CD14-positive monocyte (primary cell): Measurements from ENCODE around the gene RCOR1. TPM values are rescaled to one million over a fixed set of nuclear protein-coding genes. Genes with fewer than 3 reads are reported as not detected.

Experiments used
- DNase-seq, 3 donors: peaks; one replicate each; pipeline ENCODE4 v3.0.0-alpha.2; 2011 to 2022
- H2AFZ ChIP-seq: 2 replicates; pipeline ENCODE4 v1.6.0; 2012; ENCODE audit warnings: mild to moderate bottlenecking, low read depth, low read length, inconsistent platforms; ENCODE audit not compliant: insufficient read depth, poor library complexity, severe bottlenecking
- H3K27ac ChIP-seq, 2 donors: 1 replicate in 1 of 2; 2 replicates in 1 of 2; pipeline ENCODE4 v1.5.1; 2012 to 2013; ENCODE audit warnings: low read length in 2 of 2, control low read depth in 1 of 2, inconsistent platforms in 1 of 2, low read depth in 1 of 2, mild to moderate bottlenecking in 1 of 2
- H3K27me3 ChIP-seq, 2 donors: one replicate each; pipeline versions ENCODE4 v1.6.0 to v1.6.1; 2011 to 2013; ENCODE audit warnings: low read length in 2 of 2; ENCODE audit not compliant: control insufficient read depth in 2 of 2, insufficient read depth in 2 of 2
- H3K36me3 ChIP-seq, 2 donors: replicated peaks in 1 of 2; 1 replicate in 1 of 2; 2 replicates in 1 of 2; pipeline versions ENCODE4 v1.5.1 to v1.6.1; 2012 to 2013; ENCODE audit warnings: low read length in 2 of 2, control low read depth in 1 of 2, inconsistent platforms in 1 of 2, mild to moderate bottlenecking in 1 of 2; ENCODE audit not compliant: insufficient read depth in 2 of 2, control insufficient read depth in 1 of 2
- H3K4me1 ChIP-seq, 2 donors: 1 replicate in 1 of 2; 2 replicates in 1 of 2; pipeline versions ENCODE4 v1.5.1 to v1.6.1; 2012 to 2013; ENCODE audit warnings: low read length in 2 of 2, control low read depth in 1 of 2, inconsistent platforms in 1 of 2, mild to moderate bottlenecking in 1 of 2, moderate library complexity in 1 of 2; ENCODE audit not compliant: insufficient read depth in 2 of 2, control insufficient read depth in 1 of 2
- H3K4me2 ChIP-seq: replicated peaks from 2 replicates; pipeline ENCODE3; 2012; ENCODE audit warnings: low read length, moderate library complexity, mild to moderate bottlenecking; ENCODE audit not compliant: poor library complexity, severe bottlenecking; ENCODE audit errors: extremely low read depth
- H3K4me3 ChIP-seq, 3 experiments: fragments of 200-600 bp in 1 of 3; sonication (generic) in 1 of 3; replicated peaks in 1 of 3; 1 replicate in 2 of 3; 2 replicates in 1 of 3; pipeline ENCODE4 v1.5.1; 2011 to 2013; ENCODE audit warnings: low read length in 3 of 3, mild to moderate bottlenecking in 3 of 3, control low read depth in 2 of 3, low read depth in 2 of 3, inconsistent platforms in 1 of 3, moderate library complexity in 1 of 3
- H3K79me2 ChIP-seq: 2 replicates; pipeline ENCODE4 v1.6.0; 2012; ENCODE audit warnings: mild to moderate bottlenecking, control low read depth, inconsistent platforms, low read length, moderate library complexity; ENCODE audit not compliant: insufficient read depth
- H3K9ac ChIP-seq: 2 replicates; pipeline ENCODE4 v1.6.0; 2017; ENCODE audit warnings: low read length, mild to moderate bottlenecking; ENCODE audit not compliant: insufficient read depth, poor library complexity, severe bottlenecking
- H3K9me3 ChIP-seq, 2 donors: replicated peaks in 1 of 2; 1 replicate in 1 of 2; 2 replicates in 1 of 2; pipeline versions ENCODE4 v1.5.1 to v1.6.1; 2012 to 2013; ENCODE audit warnings: low read length in 2 of 2, control low read depth in 1 of 2; ENCODE audit not compliant: control insufficient read depth in 1 of 2, insufficient read depth in 1 of 2
- H4K20me1 ChIP-seq: 2 replicates; pipeline ENCODE4 v1.6.0; 2012; ENCODE audit warnings: mild to moderate bottlenecking, low read length, control low read depth, moderate library complexity; ENCODE audit not compliant: insufficient read depth
- H3K27ac Mint-ChIP-seq, 7 donors: one replicate each; pipeline ENCODE4 v1.8.0; 2020; ENCODE audit warnings: mild to moderate bottlenecking in 7 of 7, mixed read lengths in 7 of 7, moderate library complexity in 6 of 7, inconsistent platforms in 2 of 7
- H3K27me3 Mint-ChIP-seq, 3 donors: one replicate each; pipeline ENCODE4 v1.8.0; 2021 to 2022; ENCODE audit warnings: low read depth in 3 of 3, mild to moderate bottlenecking in 3 of 3, mixed read lengths in 3 of 3, moderate library complexity in 3 of 3, inconsistent platforms in 1 of 3
- H3K36me3 Mint-ChIP-seq, 2 donors: one replicate each; pipeline ENCODE4 v1.8.0; 2020; ENCODE audit warnings: mixed read lengths in 2 of 2, inconsistent platforms in 1 of 2, mild to moderate bottlenecking in 1 of 2
- H3K4me1 Mint-ChIP-seq: one replicate; pipeline ENCODE4 v1.8.0; 2020; ENCODE audit warnings: mild to moderate bottlenecking, mixed read lengths
- H3K4me3 Mint-ChIP-seq, 2 donors: one replicate each; pipeline ENCODE4 v1.8.0; 2020; ENCODE audit warnings: mild to moderate bottlenecking in 2 of 2, mixed read lengths in 2 of 2, moderate library complexity in 1 of 2
- H3K9me3 Mint-ChIP-seq, 7 donors: one replicate each; pipeline ENCODE4 v1.8.0; 2020 to 2022; ENCODE audit warnings: mixed read lengths in 7 of 7, mild to moderate bottlenecking in 6 of 7, moderate library complexity in 6 of 7, inconsistent platforms in 2 of 7
- WGBS: methylation state at CpG from one replicate; pipeline ENCODE4 v1.1.5; 2013; ENCODE audit warnings: missing lambda C conversion rate; ENCODE audit not compliant: insufficient coverage; 5-methylcytosine and 5-hydroxymethylcytosine counted together
- intact Hi-C, 2 donors: fragments of 100-400 bp; cut with micrococcal nuclease; formaldehyde crosslinking; loops; one replicate each; pipeline versions ENCODE4 v1.15.0 to v1.15.1; 2023
- polyA plus RNA-seq, 3 donors: library from polyadenylated mRNA; depleted of rRNA in 1 of 3; unstranded in 2 of 3; stranded (reverse) in 1 of 3; fragments of 300-500 nt in 2 of 3; fragments of >200 nt in 1 of 3; fragmentation: Illumina TruSeq in 2 of 3; gene quantifications; 1 replicate in 2 of 3; 2 replicates in 1 of 3; pipeline ENCODE4 v1.2.3, GENCODE V29; 2012 to 2021
- TF ChIP-seq, protein P1 (sequence below): fragments of 200-600 bp; IDR thresholded peaks from one replicate; pipeline ENCODE4 v1.8.0; 2022; ENCODE audit warnings: antibody characterized with exemption, mild to moderate bottlenecking

Gene RCOR1
- polyA plus RNA-seq, 3 donors, result 2.1 to 36.6 (median 2.3) TPM

DNA sequence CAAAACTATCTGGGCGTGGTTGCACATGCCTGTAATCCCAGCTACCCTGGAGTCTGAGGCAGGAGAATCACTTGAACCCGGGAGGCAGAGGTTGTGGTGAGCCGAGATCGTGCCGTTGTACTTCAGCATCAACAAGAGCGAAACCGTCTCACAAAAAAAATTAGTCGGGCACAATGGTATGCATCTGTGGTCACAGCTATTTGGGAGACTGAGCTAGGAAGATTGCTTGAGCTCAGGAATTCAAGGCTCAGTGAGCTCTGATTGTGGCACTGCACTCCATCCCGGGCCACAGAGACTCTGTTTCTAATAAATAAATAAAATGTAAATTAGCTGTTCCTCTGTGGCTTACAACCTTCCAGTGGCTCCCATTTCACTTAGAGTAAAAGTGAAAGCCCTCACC is 28.0 kb downstream of the RCOR1 start:
- Histone ChIP-seq H3K27ac (no peak overlapping the region), H4K20me1 (peaks cover 93% of the 10 kb centered on the region), H2AFZ (no peak overlapping the region), H3K4me2 (no peak overlapping the region), H3K4me3 (no peak overlapping the region), H3K4me1 (peaks cover 38 to 48% of the 10 kb centered on the region in 2 donors), H3K9ac (no peak overlapping the region), H3K9me3 (no peaks in the 10 kb centered on the region), H3K27me3 (no peaks in the 10 kb centered on the region), H3K36me3 (peaks cover under 1 to 2% of the 10 kb centered on the region in 2 donors), H3K79me2 (peaks cover 99% of the 10 kb centered on the region)
- TF ChIP-seq, protein P1, sequence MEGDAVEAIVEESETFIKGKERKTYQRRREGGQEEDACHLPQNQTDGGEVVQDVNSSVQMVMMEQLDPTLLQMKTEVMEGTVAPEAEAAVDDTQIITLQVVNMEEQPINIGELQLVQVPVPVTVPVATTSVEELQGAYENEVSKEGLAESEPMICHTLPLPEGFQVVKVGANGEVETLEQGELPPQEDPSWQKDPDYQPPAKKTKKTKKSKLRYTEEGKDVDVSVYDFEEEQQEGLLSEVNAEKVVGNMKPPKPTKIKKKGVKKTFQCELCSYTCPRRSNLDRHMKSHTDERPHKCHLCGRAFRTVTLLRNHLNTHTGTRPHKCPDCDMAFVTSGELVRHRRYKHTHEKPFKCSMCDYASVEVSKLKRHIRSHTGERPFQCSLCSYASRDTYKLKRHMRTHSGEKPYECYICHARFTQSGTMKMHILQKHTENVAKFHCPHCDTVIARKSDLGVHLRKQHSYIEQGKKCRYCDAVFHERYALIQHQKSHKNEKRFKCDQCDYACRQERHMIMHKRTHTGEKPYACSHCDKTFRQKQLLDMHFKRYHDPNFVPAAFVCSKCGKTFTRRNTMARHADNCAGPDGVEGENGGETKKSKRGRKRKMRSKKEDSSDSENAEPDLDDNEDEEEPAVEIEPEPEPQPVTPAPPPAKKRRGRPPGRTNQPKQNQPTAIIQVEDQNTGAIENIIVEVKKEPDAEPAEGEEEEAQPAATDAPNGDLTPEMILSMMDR, result no peak
- no peak overlapping the region for H3K4me3 Mint-ChIP-seq
- H3K9me3 Mint-ChIP-seq, result no peaks in the 10 kb centered on the region
- peaks cover 66% of the 10 kb centered on the region for H3K4me1 Mint-ChIP-seq
- DNase-seq, result no peak
- intact Hi-C loops, result no loop called here
- peak overlapping the region in 4 of 7 donors; percentile 15 to 75 (median 34) for H3K27ac Mint-ChIP-seq
- no peaks in the 10 kb centered on the region for H3K27me3 Mint-ChIP-seq
- WGBS, result 97% methylated on average over 7 of the region's 9 CpGs
- peaks cover 4 to 17% of the 10 kb centered on the region in 2 donors for H3K36me3 Mint-ChIP-seq

DNA sequence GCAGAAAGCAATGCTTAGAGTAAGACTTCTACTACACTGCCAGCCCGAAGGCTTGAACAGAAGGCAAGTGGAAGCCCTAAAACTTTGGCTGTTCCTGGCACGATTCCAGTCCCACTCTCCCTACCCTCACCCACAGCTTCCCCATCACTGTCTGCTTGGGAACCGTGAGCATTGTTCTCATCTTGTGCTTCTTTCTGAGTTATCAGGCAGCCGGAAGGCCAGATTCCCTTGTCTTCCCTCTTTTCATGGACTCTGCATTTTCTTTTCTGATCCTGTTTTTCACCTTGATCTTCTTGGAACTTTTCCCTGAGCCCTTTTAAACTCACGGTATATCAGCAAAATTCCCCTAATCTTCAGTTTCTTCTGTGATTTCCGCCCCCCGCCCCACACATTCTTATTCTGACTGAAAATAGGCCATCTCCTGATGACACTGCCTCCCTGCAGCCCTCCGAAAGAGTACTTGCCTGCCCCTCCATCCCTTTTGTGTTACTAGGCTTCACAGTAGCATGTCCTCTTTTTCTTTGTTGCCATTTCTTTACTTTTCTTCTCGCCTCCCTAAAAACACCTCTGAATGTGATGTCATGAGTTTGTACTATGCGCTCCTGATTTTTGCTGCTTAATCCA is 29.9 kb downstream of the RCOR1 start:
- 49% methylated on average over 8 of the region's 10 CpGs for WGBS
- Histone ChIP-seq H3K27ac (peak overlapping the region in 1 of 2 donors; percentile 17), H3K79me2 (peaks cover 99% of the 10 kb centered on the region), H3K4me2 (no peak overlapping the region), H2AFZ (no peak overlapping the region), H3K27me3 (no peaks in the 10 kb centered on the region), H3K4me3 (no peak overlapping the region), H3K9me3 (no peaks in the 10 kb centered on the region), H3K36me3 (peaks cover 0 to 9% of the 10 kb centered on the region in 2 donors), H3K9ac (no peak overlapping the region), H3K4me1 (peaks cover 21 to 29% of the 10 kb centered on the region in 2 donors), H4K20me1 (peaks cover 93% of the 10 kb centered on the region)
- no peaks in the 10 kb centered on the region for H3K27me3 Mint-ChIP-seq
- H3K4me3 Mint-ChIP-seq, result no peak overlapping the region
- intact Hi-C loops, result no loop called here
- H3K36me3 Mint-ChIP-seq, result peaks cover 8 to 27% of the 10 kb centered on the region in 2 donors
- peak overlapping the region in 6 of 7 donors; percentile 17 to 72 (median 52) for H3K27ac Mint-ChIP-seq
- DNase-seq, result no peak
- peaks cover 64% of the 10 kb centered on the region for H3K4me1 Mint-ChIP-seq
- TF ChIP-seq, protein P1, result no peak
- H3K9me3 Mint-ChIP-seq, result no peaks in the 10 kb centered on the region
